ENCODE measurements around the gene CAPZA1.

The CAPZA1 gene

DNA sequence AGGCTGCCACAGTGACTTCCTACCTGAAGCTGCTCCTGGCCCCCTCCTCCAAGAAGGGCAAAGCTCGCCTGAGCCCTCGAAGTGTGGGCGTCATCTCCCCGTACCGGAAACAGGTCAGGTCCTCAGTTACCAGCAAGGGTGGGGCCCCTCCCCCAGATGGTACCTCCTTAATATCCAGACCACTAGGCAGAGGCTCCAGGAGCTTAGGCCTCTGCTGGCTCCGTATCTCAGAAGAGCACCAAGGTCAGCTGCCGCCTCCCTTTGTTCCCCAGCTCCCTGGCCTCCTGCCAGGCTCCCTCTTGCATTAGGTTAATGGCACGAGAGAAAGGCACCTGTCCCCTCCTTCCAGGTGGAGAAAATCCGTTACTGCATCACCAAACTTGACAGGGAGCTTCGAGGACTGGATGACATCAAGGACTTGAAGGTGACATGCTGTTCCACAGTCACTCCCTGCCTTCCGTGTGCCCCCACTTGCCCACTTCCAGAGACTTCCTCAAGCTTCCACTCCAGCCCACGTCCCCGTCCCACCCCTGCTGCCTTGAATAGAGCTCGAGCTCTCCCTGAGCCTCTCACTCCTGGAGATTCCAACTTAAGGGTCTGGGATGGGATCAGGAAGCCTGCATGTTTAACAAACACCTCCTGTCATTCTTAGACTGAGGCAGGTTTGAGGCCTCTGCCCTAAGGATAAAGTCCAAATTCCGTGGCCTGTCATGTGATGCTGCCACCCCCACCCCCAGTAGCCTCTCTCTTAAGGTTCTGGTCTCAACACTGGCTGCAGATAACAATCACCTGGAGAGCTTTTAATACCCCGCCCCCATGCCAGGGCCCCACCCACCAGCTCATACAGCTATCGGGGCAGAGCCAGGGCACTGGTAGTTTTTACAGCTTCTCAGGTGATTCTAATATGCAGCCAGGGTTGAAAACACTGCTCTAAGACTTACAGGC is 79.0 kb downstream of the CAPZA1 start:
- no peak for DNase-seq (ENCODE audit: low read depth, low spot score)

DNA sequence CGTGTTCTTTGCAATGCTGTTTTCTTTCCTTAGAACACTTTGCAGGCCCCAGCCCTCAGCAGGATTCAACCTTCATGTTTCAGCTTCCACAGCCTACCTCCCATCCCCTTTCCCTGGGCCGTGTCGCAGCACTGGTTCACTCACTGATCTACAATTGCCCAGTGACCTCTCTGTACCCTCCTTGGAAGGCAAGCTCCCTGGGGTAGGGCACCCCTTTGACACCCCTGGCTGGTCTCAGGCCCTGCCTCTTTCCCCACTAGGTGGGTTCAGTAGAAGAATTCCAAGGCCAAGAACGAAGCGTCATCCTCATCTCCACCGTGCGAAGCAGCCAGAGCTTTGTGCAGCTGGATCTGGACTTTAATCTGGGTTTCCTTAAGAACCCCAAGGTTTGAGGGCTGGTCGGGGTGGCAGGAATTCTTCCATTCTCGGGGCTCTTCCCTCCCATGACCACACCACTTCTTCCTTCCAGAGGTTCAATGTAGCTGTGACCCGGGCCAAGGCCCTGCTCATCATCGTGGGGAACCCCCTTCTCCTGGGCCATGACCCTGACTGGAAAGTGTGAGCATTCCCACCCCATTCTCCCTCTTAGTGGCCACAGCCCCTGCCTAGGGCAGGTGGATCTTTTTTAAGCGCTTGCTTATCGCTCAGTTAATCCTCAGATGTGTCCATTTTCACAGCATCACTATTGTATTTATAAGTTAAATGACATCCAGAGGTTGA is 80.0 kb downstream of the CAPZA1 start:
- DNase-seq (ENCODE audit: low read depth, low spot score), result no peak
- H3K27ac ChIP-seq, result peak overlapping the region; percentile 93

More for the DNA sequence above, 79.0 kb downstream of the CAPZA1 start:
- H3K27ac ChIP-seq, result peak overlapping the region; percentile 93

DNA sequence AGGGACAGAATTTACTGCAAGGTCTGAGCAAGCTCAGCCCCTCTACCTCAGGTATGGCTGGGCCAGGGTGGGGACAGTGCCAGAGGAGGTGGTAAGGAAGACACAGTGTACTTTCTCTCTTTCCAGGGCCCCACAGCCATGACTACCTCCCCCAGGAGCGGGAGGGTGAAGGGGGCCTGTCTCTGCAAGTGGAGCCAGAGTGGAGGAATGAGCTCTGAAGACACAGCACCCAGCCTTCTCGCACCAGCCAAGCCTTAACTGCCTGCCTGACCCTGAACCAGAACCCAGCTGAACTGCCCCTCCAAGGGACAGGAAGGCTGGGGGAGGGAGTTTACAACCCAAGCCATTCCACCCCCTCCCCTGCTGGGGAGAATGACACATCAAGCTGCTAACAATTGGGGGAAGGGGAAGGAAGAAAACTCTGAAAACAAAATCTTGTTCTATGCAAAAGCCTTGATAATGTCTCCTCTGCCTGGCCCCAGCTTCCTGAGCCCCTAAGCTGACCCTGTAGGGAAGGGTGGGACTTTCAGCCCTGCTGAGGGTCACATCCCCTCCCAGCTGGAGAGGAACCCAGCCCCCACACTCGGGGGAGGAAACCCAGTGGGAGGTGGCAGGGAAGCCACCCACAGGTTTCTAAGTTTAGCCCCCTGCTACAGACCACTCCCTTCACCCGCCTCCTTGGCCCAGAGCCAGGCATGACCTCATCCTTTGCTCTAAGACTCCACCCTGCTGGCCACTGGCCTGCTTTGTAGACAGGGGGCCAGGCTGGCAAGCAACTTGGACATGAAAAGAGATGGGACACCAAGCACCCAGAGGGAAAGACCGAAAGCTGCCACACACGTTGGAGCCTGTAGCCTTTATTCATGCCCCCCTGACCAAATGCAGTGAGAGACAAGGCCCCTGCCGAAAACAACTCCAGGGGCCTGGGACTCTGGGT is 80.9 kb downstream of the CAPZA1 start:
- no peak for DNase-seq (ENCODE audit: low read depth, low spot score)
- peak overlapping the region; percentile 93 for H3K27ac ChIP-seq

DNA sequence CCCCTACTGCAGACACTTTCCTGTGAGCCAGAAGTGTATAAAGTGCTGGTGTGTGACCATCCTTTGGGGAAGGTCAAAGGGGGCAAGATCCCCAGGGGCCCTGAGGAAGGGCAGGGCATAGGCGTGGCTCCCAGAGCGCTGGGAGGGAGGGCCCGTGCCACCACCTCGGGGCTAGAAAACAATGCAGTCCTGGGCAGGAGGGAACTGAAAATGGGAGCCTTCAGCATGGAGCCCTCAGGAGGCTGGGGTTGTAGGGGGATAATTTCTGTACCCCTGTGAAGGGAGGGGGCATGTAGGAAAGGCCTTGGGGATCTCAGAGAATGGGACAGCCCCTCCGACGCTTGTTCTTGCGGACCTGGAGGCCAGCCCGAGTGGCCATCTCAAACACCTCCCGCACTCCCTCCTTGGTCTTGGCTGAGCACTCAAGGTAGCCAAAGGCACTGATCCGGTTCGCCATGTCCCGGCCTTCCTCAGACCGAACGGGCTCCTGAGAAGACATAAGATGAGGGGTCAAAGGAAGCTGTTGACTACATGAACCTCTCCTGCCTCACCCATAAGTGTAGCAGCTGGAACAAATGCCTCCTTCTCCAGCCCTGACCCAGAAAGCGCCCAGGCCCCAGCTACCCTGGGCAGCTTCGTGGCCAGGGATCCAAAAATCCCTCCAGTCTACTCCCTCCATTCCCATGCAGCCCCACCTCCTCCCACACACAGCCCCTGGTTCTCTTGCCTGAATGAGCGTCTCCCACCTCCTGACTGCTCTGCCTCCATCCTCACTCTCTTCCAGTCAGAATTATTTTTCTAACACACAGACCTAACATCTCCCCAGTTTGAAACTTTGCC is 81.8 kb downstream of the CAPZA1 start:
- no peak for DNase-seq (ENCODE audit: low read depth, low spot score)
- H3K27ac ChIP-seq, result peak overlapping the region; percentile 93

DNA sequence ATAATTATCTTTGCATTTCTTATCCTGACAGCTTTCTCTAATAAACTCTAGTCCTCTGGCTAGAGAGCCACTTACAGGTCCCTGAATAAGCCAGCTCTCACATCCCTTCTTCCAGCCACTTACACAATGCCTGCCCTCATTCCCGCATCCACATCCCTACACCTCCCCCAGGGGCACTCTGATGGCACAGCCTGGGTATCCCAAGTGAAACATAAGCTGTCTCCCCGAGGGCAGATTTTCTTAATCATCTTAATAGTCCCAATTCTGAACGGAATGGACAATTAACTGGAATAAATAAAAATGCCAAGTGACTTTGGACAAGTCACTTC is 82.4 kb downstream of the CAPZA1 start:
- peak overlapping the region; percentile 93 for H3K27ac ChIP-seq
- DNase-seq (ENCODE audit: low read depth, low spot score), result no peak

DNA sequence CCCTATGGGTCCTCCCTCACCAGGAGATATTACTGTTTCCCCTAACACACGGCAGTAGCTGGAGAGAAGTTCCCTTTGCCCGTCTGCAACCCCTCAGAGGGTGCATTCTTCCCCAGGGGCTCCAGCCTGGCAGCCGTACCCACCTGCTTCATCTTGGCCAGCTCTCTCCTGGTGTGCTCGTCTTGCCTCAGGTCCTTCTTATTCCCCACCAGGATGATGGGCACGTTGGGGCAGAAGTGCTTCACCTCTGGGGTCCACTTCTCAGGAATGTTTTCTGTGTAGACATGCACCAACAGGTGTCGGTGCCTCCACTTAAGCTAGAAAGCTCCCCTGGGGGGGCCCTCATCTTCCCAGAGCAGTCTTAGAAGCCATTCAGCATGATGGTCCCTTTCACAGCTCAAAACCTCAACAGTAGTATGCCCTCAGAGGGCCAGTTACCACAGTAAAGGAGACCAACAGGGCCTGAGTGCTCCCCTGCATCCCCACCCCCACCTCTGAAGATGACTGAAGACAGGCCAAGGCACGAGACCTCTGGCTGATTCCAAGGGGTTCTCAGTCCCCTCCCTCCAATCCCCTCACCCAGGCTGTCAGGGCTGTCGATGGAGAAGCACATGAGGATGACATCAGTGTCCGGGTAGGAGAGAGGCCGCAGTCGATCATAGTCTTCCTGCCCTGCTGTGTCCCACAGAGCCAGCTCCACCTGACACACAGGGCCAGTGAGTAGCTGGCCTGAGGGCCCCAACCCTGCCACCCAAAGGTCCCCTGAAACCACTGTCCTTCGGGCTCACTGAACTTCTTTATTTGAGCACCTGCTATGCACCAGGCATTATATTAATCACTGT is 83.0 kb downstream of the CAPZA1 start:
- H3K27ac ChIP-seq, result peak overlapping the region; percentile 93
- no peak for DNase-seq (ENCODE audit: low read depth, low spot score)

DNA sequence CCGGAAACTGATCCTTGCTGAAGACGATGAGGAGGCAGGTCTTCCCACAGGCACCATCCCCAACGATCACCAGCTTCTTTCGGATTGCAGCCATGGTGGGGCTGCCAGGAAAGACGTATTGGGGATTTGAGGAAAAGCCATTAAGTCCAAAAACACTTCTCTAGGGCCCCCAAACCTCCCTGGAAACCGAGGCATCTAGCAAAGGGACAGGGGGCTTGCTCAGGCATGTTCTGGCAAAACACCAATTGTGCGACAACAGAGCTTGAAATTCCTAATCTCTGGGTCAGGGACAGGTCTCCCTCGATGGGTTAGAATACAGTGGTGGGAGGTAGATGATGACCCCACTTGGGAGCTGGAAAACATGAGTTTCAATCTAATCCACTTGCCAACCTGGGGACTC is 84.1 kb downstream of the CAPZA1 start:
- peak overlapping the region; percentile 93 for H3K27ac ChIP-seq
- DNase-seq (ENCODE audit: low read depth, low spot score), result no peak

DNA sequence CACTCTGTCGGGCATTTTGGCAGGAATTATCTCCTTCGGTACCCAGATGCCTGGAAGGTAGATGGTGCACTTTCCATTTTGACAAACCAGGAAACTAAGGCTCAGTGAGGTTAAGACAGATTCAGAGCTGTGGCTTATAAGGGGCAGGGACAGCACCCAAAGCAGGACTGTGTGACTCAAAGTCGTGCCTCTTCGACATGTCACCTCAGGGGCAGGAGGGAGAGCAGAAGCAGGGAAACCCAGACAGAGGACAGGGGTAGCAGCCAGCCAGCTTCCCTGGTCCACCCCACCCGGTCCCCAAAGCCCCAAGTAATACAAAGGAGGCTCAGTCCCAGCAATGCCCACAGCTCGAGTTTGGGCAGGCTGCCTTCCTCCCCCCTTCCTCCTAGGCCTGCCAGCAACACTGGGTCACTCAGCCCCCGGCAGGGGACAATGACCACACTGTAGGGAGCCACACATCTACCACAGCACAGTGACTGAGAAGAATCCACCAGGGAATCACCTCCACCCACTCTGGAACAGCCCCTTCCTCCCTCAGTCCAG is 84.8 kb downstream of the CAPZA1 start:
- no peak for DNase-seq (ENCODE audit: low read depth, low spot score)
- peak overlapping the region; percentile 93 for H3K27ac ChIP-seq

DNA sequence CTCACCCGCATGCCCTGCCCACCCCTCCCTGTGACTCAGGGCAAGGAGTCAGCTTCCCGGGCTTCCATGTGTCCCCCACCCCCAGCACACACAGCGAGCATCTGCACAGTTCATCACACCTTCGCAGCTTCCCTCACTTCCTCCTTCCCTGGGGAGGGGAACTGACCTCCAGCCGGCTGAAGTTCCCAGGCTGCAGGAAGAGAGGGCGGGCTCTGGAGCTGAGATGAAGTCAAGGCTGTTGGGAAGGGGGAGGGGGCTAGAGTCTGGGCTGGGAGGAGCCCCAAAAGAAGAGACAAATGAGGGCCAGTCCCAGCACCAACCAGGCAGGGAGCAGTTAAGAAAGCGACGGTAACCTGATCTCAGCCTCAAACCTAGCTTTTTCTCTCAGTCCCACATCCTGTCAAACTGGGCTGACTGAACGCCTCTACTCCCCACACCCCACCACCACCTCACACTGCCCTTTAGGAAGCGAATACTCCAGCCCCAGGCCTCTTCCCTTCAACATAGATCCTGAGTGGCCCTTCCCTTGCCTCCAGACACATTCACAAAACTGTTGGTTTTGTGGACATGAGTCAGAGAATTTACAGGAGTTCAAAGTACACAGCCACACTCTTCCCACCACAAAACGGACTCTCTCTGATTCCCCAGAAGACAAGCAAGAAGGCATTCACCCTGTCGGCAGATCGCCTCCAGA is 85.4 kb downstream of the CAPZA1 start:
- peak overlapping the region; percentile 93 for H3K27ac ChIP-seq
- DNase-seq (ENCODE audit: low read depth, low spot score), result peak; percentile 91

DNA sequence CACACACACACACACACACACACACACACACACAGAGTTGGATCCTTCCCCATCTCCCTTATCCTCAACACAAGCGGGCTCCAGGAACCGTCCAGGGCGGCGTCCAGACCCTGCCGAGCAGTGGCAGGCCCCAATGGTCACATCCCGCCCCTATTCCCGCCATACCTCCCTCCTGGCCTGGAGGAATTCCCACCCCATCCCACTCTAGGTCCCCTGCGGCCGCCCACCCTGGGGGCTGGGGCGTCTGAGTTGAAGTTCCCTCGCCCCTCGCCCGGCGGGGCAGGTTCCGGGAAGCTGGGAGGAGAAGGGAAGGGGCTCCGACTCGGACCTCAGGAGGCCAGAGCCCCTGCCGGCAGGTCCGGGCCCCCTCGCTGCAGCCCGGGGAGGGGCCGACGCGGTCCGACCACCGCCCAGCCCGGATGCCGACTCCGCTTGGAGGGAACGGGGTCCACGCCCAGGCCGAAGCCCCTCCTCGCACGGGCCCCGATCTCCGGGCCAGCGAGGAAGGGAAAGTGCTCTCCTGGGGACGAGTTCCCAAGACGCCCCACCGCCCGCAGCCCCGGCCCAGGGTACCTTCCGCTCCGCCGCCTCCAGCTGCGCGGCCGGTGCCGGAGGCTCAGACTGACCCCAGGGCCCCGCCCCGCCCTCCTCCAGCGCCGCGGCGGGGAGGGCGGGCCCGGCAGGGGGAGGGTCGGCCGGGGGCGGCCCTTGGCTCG is 87.0 kb downstream of the CAPZA1 start, which contains the start of gene RHOC:
Gene RHOC (minus strand): TSS at position 623 of the 716 bp plus-strand sequence. CDS start 3,328 bp downstream, outside the sequence.
- no peak for DNase-seq (ENCODE audit: low read depth, low spot score)
- peak within 1 kb of the TSS; percentile 93 for H3K27ac ChIP-seq

DNA sequence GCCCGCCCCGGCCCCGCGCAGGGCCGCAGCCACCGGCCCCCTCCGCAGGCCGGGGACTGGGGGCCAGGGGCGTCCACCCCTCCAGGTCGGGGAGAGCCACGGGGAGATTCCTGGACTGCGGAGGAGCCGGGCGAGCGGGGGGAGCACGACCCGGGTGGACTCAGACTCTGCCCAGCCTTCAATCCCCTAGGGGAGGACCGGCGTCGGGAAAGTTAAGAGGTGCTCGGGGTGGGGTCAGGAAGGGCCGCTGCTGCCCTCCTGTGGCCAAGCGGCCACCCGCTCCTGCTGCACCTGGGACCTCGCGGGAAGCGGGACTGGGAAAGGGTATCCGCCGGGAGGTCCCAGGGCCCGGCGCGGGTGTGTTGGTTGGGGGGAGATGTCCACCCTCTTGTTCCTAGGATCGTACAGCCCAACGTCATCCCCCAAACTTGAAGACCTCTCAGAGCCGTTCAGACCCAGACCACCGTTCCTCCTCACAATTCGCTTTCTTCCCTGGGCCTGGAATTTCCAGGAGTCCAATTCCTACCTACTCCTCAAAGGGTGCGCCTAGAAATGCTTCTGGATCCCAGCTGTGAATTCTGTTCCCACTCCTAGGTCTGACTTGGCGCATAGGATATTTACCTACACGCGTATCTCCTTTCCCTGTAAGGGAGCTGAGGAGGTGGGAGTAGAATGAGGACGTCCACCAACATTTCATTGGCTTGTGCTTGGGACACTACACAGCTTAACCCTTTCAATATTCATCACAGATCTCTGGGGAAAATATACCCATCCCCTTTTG is 87.8 kb downstream of the CAPZA1 start:
- peak overlapping the region; percentile 93 for H3K27ac ChIP-seq
- peak; percentile 46 for DNase-seq (ENCODE audit: low read depth, low spot score)

DNA sequence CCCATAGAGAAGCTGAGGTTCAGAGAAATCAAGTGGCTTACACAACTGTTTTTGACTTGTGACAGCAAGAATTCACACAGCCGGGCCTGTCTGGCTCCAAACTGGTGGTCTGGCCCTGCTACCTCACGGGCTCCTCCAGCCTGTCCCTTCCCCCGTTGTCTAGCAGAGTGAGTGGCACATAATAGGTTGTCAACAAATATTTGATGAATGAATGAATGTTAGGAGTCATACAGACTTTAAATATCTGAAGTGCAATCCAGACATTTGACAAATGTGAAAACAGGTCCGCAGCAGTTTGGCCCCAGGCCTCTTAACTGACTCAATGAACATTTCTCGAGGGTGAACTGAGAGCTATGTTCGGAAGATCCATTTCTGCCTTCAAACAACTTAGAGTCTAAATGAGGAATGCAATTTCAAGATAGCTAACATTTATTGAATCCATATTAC is 88.4 kb downstream of the CAPZA1 start:
- peak overlapping the region; percentile 93 for H3K27ac ChIP-seq
- DNase-seq (ENCODE audit: low read depth, low spot score), result no peak

DNA sequence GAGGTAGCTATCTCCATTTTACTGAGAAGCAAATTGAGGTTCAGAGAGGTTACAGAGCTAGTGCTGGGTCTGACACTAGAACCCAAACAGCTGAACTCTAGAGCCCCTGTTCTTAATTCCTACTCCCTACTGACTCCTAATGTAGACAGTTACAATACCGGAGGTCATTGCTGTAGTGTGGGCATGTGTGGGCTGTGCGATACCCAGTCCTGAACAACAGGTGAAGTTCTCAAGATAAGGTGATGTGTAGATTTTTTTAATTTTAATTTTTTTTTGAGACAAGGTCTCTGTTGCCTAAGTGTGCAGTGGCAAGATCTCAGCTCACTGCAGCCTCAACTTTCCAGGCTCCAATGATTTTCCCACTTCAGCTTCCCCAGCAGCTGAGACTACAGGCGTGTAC is 88.9 kb downstream of the CAPZA1 start:
- DNase-seq (ENCODE audit: low read depth, low spot score), result no peak
- no peak overlapping the region for H3K27ac ChIP-seq

DNA sequence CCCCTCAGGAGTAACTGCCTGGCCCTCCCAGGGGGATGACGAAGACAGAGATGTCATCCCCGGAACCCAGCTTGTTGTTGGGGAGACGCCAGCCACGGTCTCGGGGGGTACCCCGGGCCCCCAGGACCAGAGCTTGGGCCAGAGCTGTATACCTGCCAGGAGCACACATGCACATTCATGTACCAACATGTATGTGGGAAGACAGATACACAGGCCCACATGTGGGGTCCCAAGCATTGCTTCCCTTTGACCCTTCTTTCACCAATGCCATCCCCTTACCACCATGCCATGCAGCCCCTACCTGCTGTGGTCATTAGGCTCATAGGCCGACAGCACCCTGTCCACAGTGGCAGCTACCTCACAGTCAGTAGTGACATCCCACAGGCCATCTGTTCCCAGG is 90.5 kb downstream of the CAPZA1 start:
- DNase-seq (ENCODE audit: low read depth, low spot score), result no peak
- no peak overlapping the region for H3K27ac ChIP-seq

DNA sequence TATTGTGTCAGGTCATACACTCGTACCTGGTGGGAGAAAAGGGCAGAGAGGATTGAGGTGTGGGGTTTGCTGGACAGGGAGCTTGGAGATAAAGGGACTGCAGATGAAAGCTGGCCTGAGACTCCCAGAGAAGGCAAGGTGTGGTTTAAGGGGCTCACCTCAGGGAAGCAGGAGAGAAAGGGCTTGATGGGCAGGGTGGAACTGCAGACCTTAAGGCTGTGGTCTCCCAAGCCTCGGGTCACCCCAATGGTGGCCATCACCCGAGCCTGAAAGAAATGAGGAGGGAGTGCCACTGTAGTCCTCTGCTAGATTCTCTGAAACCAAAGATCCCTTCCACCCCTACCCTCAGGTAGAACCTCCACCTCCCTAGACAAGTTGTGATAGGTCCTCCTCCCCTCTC is 91.0 kb downstream of the CAPZA1 start:
- no peak for DNase-seq (ENCODE audit: low read depth, low spot score)
- H3K27ac ChIP-seq, result no peak overlapping the region

DNA sequence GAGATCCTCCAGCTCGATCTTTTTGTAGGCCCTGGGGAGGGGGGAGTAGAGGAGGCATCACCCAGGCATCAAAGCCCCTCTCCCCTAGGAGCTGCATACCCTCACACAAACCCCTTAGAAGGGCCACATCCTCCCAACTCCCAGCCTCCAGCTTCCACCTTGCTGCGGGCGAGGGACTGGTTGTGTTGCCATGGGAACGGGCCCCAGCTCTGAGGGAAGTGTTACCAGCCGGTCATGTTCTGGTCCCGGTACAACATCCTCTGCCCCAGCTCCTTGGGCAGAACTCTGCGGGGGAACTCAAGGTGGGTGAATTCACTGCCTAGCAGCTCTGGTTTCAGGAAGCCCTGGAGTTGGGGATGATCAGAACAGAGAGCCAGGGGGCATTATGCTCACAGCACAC is 91.4 kb downstream of the CAPZA1 start:
- H3K27ac ChIP-seq, result no peak overlapping the region
- no peak for DNase-seq (ENCODE audit: low read depth, low spot score)

All from epithelial cell of prostate (primary cell).